ENCODE measurements around the gene SLC35F6.

DNA sequence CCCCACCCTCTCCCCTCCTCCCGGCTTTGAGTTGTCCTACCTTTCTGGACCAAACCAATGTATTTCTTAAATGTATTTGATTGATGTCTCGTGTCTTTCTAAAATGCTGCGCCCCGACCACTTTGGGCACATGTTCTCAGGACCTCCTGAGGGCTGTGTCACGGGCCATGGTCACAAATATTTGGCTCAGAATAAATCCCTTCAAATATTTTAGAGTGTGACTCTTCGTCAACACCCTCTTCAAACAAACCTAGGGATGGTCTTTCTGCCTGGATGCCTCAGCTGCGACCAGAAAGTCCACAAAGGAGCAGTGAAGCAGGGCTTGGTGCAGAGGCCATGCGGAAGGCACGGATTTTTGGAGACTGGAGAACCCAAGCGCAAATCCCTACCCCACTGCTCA is 1.1 kb upstream of the SLC35F6 start:
- no peak for TF ChIP-seq EZH2 (IDR thresholded peaks at IDR 0.05; ENCODE audit: borderline replicate concordance, insufficient read depth, low read depth, low read length, poor library complexity, severe bottlenecking)
- TF ChIP-seq, protein P1, sequence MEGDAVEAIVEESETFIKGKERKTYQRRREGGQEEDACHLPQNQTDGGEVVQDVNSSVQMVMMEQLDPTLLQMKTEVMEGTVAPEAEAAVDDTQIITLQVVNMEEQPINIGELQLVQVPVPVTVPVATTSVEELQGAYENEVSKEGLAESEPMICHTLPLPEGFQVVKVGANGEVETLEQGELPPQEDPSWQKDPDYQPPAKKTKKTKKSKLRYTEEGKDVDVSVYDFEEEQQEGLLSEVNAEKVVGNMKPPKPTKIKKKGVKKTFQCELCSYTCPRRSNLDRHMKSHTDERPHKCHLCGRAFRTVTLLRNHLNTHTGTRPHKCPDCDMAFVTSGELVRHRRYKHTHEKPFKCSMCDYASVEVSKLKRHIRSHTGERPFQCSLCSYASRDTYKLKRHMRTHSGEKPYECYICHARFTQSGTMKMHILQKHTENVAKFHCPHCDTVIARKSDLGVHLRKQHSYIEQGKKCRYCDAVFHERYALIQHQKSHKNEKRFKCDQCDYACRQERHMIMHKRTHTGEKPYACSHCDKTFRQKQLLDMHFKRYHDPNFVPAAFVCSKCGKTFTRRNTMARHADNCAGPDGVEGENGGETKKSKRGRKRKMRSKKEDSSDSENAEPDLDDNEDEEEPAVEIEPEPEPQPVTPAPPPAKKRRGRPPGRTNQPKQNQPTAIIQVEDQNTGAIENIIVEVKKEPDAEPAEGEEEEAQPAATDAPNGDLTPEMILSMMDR (IDR thresholded peaks at IDR 0.05) = no peak

All from B cell (primary cell).